ENCODE results near the gene UBE2E2. TPM values are rescaled to one million over a fixed set of nuclear protein-coding genes. Genes with fewer than 3 reads are reported as not detected.

UBE2E2 gene
- 10 to 100 TPM; 16.5 to 23.2 TPM for total RNA-seq

DNA sequence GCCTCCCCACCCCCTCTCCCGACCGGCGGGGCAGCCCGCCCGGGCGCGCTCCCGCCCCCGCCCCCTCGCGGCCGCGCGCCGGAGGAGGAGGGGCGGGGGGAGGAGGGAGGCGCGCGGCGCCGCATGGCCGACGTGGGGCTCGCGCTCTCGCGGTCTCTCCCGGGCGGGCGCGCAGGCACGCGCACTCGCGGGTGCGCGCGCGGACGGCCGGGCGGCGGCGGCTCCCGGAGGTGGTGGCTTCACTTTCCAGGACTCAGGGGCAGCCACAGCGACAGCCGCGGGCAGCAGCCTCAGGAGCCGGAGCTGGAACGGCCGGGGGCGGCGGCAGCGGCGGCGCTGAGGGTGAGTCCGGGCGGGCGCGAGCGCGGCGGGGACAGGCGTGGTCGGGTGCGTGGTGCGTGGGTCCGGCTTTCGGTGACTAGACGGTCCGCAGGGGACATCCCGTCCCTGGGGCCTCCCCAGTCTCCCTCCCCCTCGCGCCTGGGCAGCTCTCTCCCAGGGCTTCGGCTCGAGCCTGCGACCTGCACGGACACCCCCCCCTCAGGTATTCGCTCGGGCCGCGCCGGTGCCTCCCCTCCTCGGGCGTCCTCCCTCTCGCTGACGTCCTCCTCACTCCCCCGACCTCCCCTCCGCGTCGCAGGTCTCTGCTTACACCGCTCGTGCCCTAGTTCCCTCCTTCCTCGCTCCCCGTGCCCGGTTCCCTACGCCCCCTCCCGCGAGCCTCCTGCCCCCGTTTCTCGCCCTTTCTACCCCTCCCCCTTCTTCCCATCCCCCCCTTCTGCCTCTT is at the start of gene UBE2E2:
Gene UBE2E2, plus strand, starts transcription at position 407 of the 787 bp plus-strand sequence.
- H3K4me3 Mint-ChIP-seq: peak within 1 kb of the TSS; percentile 97
- no peaks in the 10 kb centered on the region for H3K36me3 Mint-ChIP-seq (ENCODE audit: low read depth)
- TF ChIP-seq CTCF (IDR thresholded peaks at IDR 0.05): no peak
- CTCF ChIA-PET: no interaction called here
- H3K9me3 Mint-ChIP-seq: no peaks in the 10 kb centered on the region
- peaks cover 24% of the 10 kb centered on the region for H3K4me1 Mint-ChIP-seq (ENCODE audit: low read depth)
- H3K27ac Mint-ChIP-seq: peak within 1 kb of the TSS; percentile 89
- intact Hi-C loops (cut with micrococcal nuclease): no loop called here
- DNase-seq: peak; percentile 64
- peaks cover 16% of the 10 kb centered on the region for H3K27me3 Mint-ChIP-seq
- POLR2A ChIA-PET: interaction anchor here (0.6 to 1.5 kb wide), 4 partner anchors 13 to 713 kb away, joined by 3 read pairs; partner anchors contain the start of genes NKIRAS1 and RPL15
- ATAC-seq: peak; percentile 71

- H3K4me3 Mint-ChIP-seq: no peak overlapping the region
- intact Hi-C loops (cut with micrococcal nuclease): no loop called here
- no peak for TF ChIP-seq CTCF (IDR thresholded peaks at IDR 0.05)
- ChIA-PET CTCF (no interaction called here), POLR2A (no interaction called here)
- no peaks in the 10 kb centered on the region for H3K36me3 Mint-ChIP-seq (ENCODE audit: low read depth)
- no peak overlapping the region for H3K27ac Mint-ChIP-seq
- no peaks in the 10 kb centered on the region for H3K9me3 Mint-ChIP-seq
- ATAC-seq (no peak), DNase-seq (no peak)
- no peaks in the 10 kb centered on the region for H3K27me3 Mint-ChIP-seq
- H3K4me1 Mint-ChIP-seq (ENCODE audit: low read depth): no peaks in the 10 kb centered on the region
These were observed 49.7 kb upstream of the UBE2E2 start for GRCh38 chr3:23153436-23153835.

- CTCF ChIA-PET: interaction anchor here (1.2 kb wide), 1 partner anchor 14 kb away, joined by 3 read pairs; no protein-coding TSS in a partner anchor
- Mint-ChIP-seq H3K27me3 (no peaks in the 10 kb centered on the region), H3K4me1 (ENCODE audit: low read depth) (peaks cover 4% of the 10 kb centered on the region), H3K4me3 (no peak overlapping the region), H3K36me3 (ENCODE audit: low read depth) (no peaks in the 10 kb centered on the region), H3K9me3 (no peaks in the 10 kb centered on the region), H3K27ac (no peak overlapping the region)
- no peak for TF ChIP-seq CTCF (IDR thresholded peaks at IDR 0.05)
- POLR2A ChIA-PET: no interaction called here
- intact Hi-C loops (cut with micrococcal nuclease): no loop called here
- no peak for DNase-seq
- no peak for ATAC-seq
These were observed 45.8 kb upstream of the UBE2E2 start for GRCh38 chr3:23157331-23157730.

- ChIA-PET CTCF (no interaction called here), POLR2A (interaction anchor here (1.0 kb wide), 1 partner anchor 164 kb away, joined by 3 read pairs; no protein-coding TSS in a partner anchor)
- no peak for ATAC-seq
- Mint-ChIP-seq H3K4me3 (no peak overlapping the region), H3K27me3 (no peaks in the 10 kb centered on the region), H3K27ac (no peak overlapping the region), H3K9me3 (no peaks in the 10 kb centered on the region), H3K4me1 (ENCODE audit: low read depth) (peaks cover 4% of the 10 kb centered on the region), H3K36me3 (ENCODE audit: low read depth) (no peaks in the 10 kb centered on the region)
- intact Hi-C loops (cut with micrococcal nuclease): no loop called here
- no peak for TF ChIP-seq CTCF (IDR thresholded peaks at IDR 0.05)
- no peak for DNase-seq
These were observed 43.2 kb upstream of the UBE2E2 start for GRCh38 chr3:23159929-23160328.

DNA sequence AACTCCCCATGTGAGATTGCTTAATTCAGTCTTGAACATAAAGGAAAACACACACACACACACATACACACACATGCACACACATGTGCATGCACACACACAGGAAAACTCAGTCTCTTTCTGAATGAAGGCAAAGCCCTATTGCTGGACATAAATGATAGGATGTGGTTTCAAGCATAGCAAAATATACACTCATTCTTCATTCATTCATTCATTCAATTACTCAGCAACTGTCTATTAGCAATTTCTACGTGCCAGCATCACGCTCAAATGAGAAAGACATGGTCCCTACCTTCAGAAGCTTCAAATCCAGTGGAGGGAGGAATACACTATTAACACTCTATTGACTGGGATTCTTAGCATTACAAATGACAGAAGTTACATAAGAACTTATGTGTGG is 41.8 kb upstream of the UBE2E2 start:
- Mint-ChIP-seq H3K36me3 (ENCODE audit: low read depth) (no peaks in the 10 kb centered on the region), H3K4me1 (ENCODE audit: low read depth) (peaks cover 4% of the 10 kb centered on the region), H3K27me3 (no peaks in the 10 kb centered on the region), H3K9me3 (no peaks in the 10 kb centered on the region), H3K4me3 (no peak overlapping the region), H3K27ac (no peak overlapping the region)
- CTCF ChIA-PET: no interaction called here
- ATAC-seq (no peak), DNase-seq (no peak)
- POLR2A ChIA-PET: interaction anchor here (1.0 kb wide), 1 partner anchor 163 kb away, joined by 3 read pairs; no protein-coding TSS in a partner anchor
- intact Hi-C loops (cut with micrococcal nuclease): no loop called here
- no peak for TF ChIP-seq CTCF (IDR thresholded peaks at IDR 0.05)
